Esophagus squamous epithelium (tissue), 5 donors: ENCODE measurements around the gene KCNAB2. TPM values are rescaled to one million over a fixed set of nuclear protein-coding genes. Genes with fewer than 3 reads are reported as not detected.

ENCODE experiments used
- DNase-seq: peaks from one replicate; lab custom pipeline; 2025; lab: John Stamatoyannopoulos, UW
- H3K27ac ChIP-seq, 4 donors: fragments of 200-600 bp; sonication (generic); one replicate each; pipeline ENCODE4 v1.5.1; 2016 to 2019; ENCODE audit warnings: mild to moderate bottlenecking in 1 of 4
- H3K27me3 ChIP-seq, 4 donors: fragments of 200-600 bp; sonication (generic); 1 replicate in 3 of 4; 2 replicates in 1 of 4; pipeline versions ENCODE4 v1.5.1 to v1.6.0; 2017 to 2021; ENCODE audit warnings: antibody characterized with exemption in 1 of 4
- H3K36me3 ChIP-seq, 3 donors: fragments of 200-600 bp; sonication (generic); one replicate each; pipeline ENCODE4 v1.5.1; 2016 to 2019
- H3K4me1 ChIP-seq, 3 donors: fragments of 200-600 bp; sonication (generic); one replicate each; pipeline ENCODE4 v1.5.1; 2017 to 2019
- H3K4me3 ChIP-seq, 4 donors: fragments of 200-600 bp; sonication (generic); 1 replicate in 3 of 4; 2 replicates in 1 of 4; pipeline ENCODE4 v1.5.1; 2016 to 2019; ENCODE audit warnings: mild to moderate bottlenecking in 2 of 4, moderate library complexity in 1 of 4
- H3K9me3 ChIP-seq, 3 donors: fragments of 200-600 bp; sonication (generic); one replicate each; pipeline ENCODE4 v1.5.1; 2016 to 2019
- CTCF ChIP-seq, 6 experiments: fragments of 450-650 bp in 4 of 6; fragments of 200-600 bp in 2 of 6; sonication (generic) in 2 of 6; IDR thresholded peaks; one replicate each; pipeline ENCODE4 v1.5.1; 2016 to 2019; ENCODE audit warnings: antibody characterized with exemption in 6 of 6, mild to moderate bottlenecking in 4 of 6, moderate library complexity in 4 of 6
- POLR2A ChIP-seq, 4 donors: fragments of 450-650 bp; IDR thresholded peaks; one replicate each; pipeline ENCODE4 v1.6.1; 2017; ENCODE audit warnings: antibody characterized with exemption in 4 of 4, mild to moderate bottlenecking in 4 of 4, moderate library complexity in 3 of 4
- WGBS, 2 donors: methylation state at CpG; one replicate each; pipeline ENCODE4 v1.1.5; 2018; 5-methylcytosine and 5-hydroxymethylcytosine counted together
- intact Hi-C: fragments of 100-400 bp; cut with DNase I; formaldehyde crosslinking; loops from one replicate; pipeline ENCODE4 v1.15.0; 2022
- total RNA-seq, 4 donors: library from RNA; depleted of rRNA; stranded (reverse); fragments of >200 nt; gene quantifications; one replicate each; pipeline ENCODE4 v1.1.0, GENCODE V29; 2016
- donor health status: DM: yes; HTN: yes; CAD: no.

KCNAB2 gene
- total RNA-seq, 4 donors from 2014 or later = 1.8 to 9.3 (median 3.9) TPM

- Histone ChIP-seq H3K4me3 (no peak overlapping the region), H3K36me3 (no peaks in the 10 kb centered on the region), H3K4me1 (peaks cover 0 to 3% (median 0%) of the 10 kb centered on the region in 3 donors), H3K27me3 (peaks cover 0 to 59% (median 0%) of the 10 kb centered on the region in 4 donors), H3K27ac (no peak overlapping the region), H3K9me3 (no peaks in the 10 kb centered on the region)
- 64% methylated on average over 11 of the region's 22 CpGs; no CpG with 5 or more reads in 1 of the 2 donors for WGBS, 2 donors
- DNase-seq = no peak
- intact Hi-C loops = no loop called here
- TF ChIP-seq CTCF (IDR thresholded peaks at IDR 0.05) (no peak), POLR2A (IDR thresholded peaks at IDR 0.05) (no peak)
These were observed 57.6 kb downstream of the KCNAB2 start for GRCh38 chr1:6103111-6103853.

GRCh38 chr1:6103854-6104530 lies 58.3 kb downstream of the KCNAB2 start:
- 58 to 66% methylated on average over 6 to 9 of the region's 13 CpGs for WGBS, 2 donors
- Histone ChIP-seq H3K27me3 (peaks cover 0 to 65% (median 0%) of the 10 kb centered on the region in 4 donors), H3K36me3 (no peaks in the 10 kb centered on the region), H3K9me3 (no peaks in the 10 kb centered on the region), H3K27ac (no peak overlapping the region), H3K4me1 (no peaks in the 10 kb centered on the region), H3K4me3 (no peak overlapping the region)
- no peak for TF ChIP-seq CTCF (IDR thresholded peaks at IDR 0.05)
- TF ChIP-seq POLR2A (IDR thresholded peaks at IDR 0.05) = no peak
- intact Hi-C loops = no loop called here
- no peak for DNase-seq

GRCh38 chr1:6104631-6105030 lies 58.9 kb downstream of the KCNAB2 start:
- DNase-seq = no peak
- WGBS, 2 donors = 56 to 80% methylated on average over 1 to 4 of the region's 9 CpGs
- intact Hi-C loops = no loop called here
- Histone ChIP-seq H3K4me1 (no peaks in the 10 kb centered on the region), H3K36me3 (no peaks in the 10 kb centered on the region), H3K9me3 (no peaks in the 10 kb centered on the region), H3K4me3 (no peak overlapping the region), H3K27me3 (peaks cover 0 to 71% (median 0%) of the 10 kb centered on the region in 4 donors), H3K27ac (no peak overlapping the region)
- no peak for TF ChIP-seq CTCF (IDR thresholded peaks at IDR 0.05)
- TF ChIP-seq POLR2A (IDR thresholded peaks at IDR 0.05) = no peak

- no peak for DNase-seq
- intact Hi-C loops = no loop called here
- Histone ChIP-seq H3K27me3 (peaks cover 0 to 72% (median 0%) of the 10 kb centered on the region in 4 donors), H3K4me3 (no peak overlapping the region), H3K4me1 (no peaks in the 10 kb centered on the region), H3K27ac (no peak overlapping the region), H3K36me3 (no peaks in the 10 kb centered on the region), H3K9me3 (no peaks in the 10 kb centered on the region)
- TF ChIP-seq CTCF (IDR thresholded peaks at IDR 0.05) (peak in 1 of 6 experiments; percentile 7), POLR2A (IDR thresholded peaks at IDR 0.05) (no peak)
- 41 to 49% methylated on average over 5 to 9 of the region's 12 CpGs for WGBS, 2 donors
These were observed 59.6 kb downstream of the KCNAB2 start for GRCh38 chr1:6105218-6105679.

GRCh38 chr1:6105763-6106162 lies 60.1 kb downstream of the KCNAB2 start:
- H3K27me3 ChIP-seq = peaks cover 0 to 72% (median 0%) of the 10 kb centered on the region in 4 donors
- H3K36me3 ChIP-seq = no peaks in the 10 kb centered on the region
- TF ChIP-seq POLR2A (IDR thresholded peaks at IDR 0.05) (no peak), CTCF (IDR thresholded peaks at IDR 0.05) (no peak)
- intact Hi-C loops = no loop called here
- no peaks in the 10 kb centered on the region for H3K9me3 ChIP-seq
- H3K27ac ChIP-seq = no peak overlapping the region
- 40% methylated on average over 2 of the region's 7 CpGs; no CpG with 5 or more reads in 1 of the 2 donors for WGBS, 2 donors
- no peak for DNase-seq
- H3K4me3 ChIP-seq = no peak overlapping the region
- H3K4me1 ChIP-seq = no peaks in the 10 kb centered on the region
